CD4-positive, alpha-beta T cell treated with Interleukin-4 for 4 hours (primary cell): ENCODE results near the gene SUPT4H1.

Source experiments
- DNase-seq: peaks from one replicate; pipeline ENCODE4 v3.0.0-alpha.2; 2020

The SUPT4H1 gene

GRCh38 chr17:58316260-58316960, 35.6 kb downstream of the SUPT4H1 start:
- no peak for DNase-seq

- DNase-seq: no peak
Observed at GRCh38 chr17:58315750-58316149, 36.3 kb downstream of the SUPT4H1 start.

GRCh38 chr17:58315281-58315711, 36.7 kb downstream of the SUPT4H1 start:
- DNase-seq: no peak

GRCh38 chr17:58314706-58315015, 37.3 kb downstream of the SUPT4H1 start:
- DNase-seq: no peak

GRCh38 chr17:58313815-58314705, 37.9 kb downstream of the SUPT4H1 start:
- DNase-seq: no peak

GRCh38 chr17:58312829-58313228, 39.2 kb downstream of the SUPT4H1 start:
- DNase-seq: no peak

- no peak for DNase-seq
Observed at GRCh38 chr17:58312021-58312630, 39.9 kb downstream of the SUPT4H1 start.

GRCh38 chr17:58311429-58311894, 40.5 kb downstream of the SUPT4H1 start:
- no peak for DNase-seq

- no peak for DNase-seq
Observed at GRCh38 chr17:58310511-58311428, 41.2 kb downstream of the SUPT4H1 start.

GRCh38 chr17:58309918-58310259, 42.1 kb downstream of the SUPT4H1 start:
- no peak for DNase-seq

- no peak for DNase-seq
Observed at GRCh38 chr17:58308985-58309917, 42.8 kb downstream of the SUPT4H1 start.

GRCh38 chr17:58308173-58308984, 43.6 kb downstream of the SUPT4H1 start:
- DNase-seq: no peak

GRCh38 chr17:58307468-58308172, 44.4 kb downstream of the SUPT4H1 start:
- DNase-seq: no peak

- DNase-seq: no peak
Observed at GRCh38 chr17:58306131-58306951, 45.7 kb downstream of the SUPT4H1 start.

GRCh38 chr17:58305626-58306025, 46.4 kb downstream of the SUPT4H1 start:
- no peak for DNase-seq

- no peak for DNase-seq
Observed at GRCh38 chr17:58304750-58305486, 47.1 kb downstream of the SUPT4H1 start.

- DNase-seq: peak; percentile 53
Observed at GRCh38 chr17:58303971-58304749, 47.8 kb downstream of the SUPT4H1 start.
